CD4-positive, alpha-beta T cell treated with Interleukin-4 for 1 hour (primary cell): Measurements from ENCODE around the gene NOBOX.
"Not testable (repeated sequence)": the region's sequence is repeated elsewhere in the genome, so short reads cannot be mapped to it uniquely, and the experiment has no call there.

Source experiments
- DNase-seq, 2 donors: peaks; one replicate each; pipeline ENCODE4 v3.0.0-alpha.2; 2020 to 2022

Gene NOBOX

DNA sequence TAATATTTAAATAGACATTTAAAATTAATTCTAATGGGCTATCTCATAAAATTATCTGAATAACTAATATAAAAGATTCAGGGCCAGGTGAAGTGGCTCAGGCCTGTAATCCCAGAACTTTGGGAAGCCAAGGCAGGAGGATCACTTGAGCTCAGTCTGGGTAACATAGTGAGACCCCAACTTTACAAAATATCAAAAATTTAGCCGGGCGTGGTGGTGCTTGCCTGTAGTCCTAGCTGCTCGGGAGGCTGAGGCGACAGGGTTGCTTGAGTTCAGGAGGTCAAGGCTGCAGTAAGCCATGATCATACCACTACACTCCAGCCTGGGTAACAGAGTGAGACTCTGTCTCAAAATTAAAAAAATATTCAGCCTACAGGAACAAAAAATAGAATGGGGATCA, 12.5 kb downstream of the NOBOX start:
- DNase-seq, result no peak

DNA sequence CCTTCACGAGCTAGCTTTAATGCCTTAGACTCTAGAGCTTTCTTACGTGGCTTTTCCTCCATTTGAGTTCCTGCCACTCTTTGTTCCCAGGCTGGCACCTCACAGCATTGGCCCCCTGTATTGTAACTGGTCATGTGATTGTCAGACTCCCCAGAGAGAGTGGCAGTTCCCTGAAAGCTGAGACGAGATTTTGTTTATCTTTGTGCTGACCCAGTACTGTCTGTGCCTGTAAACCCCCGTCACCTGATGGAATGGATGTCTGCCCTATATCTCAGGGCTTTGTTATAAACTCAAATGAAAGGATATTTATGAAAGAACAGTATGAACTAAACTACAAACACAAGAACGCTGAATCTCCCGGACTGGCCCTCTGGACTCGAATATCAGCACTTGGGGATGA, 13.0 kb downstream of the NOBOX start:
- no peak for DNase-seq

DNA sequence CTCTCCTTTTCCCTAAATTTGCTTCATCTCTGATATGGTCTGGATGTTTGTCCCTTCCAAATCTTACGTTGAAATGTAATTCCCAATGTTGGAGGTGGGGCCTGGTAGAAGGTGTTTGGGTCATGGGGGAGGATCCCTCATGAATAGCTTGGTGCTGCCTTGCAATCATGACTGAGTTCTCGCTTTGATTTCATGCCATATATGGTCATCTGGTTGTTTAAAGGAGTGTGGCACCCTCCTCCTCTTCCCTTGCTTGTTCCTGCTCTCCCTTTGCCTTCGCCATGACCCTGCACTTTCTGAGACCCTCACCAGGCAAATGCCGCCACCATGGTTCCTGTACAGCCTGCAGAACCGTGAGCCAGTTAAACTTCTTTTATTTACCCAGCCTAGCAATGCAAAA, 14.5 kb downstream of the NOBOX start:
- DNase-seq, result no peak

DNA sequence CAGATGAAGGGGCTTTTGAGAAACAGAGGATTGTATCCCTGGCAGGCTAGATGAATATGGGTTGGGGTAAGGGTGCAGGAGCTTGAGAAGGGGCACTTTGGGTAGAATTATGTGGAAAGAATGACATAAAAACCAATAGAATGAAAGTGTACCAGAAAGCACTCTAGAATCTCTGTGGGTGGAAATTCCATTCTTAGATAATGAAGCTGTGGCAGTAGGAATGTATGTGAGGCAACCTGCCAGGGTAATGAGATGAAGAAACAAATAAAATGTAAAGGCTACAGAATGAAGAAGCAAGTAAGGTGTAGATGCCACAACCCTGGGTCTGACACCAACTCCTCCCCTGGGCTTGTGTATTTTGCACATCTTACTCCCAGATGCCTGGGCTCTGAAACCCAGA, 16.8 kb downstream of the NOBOX start:
- DNase-seq, result no peak

DNA sequence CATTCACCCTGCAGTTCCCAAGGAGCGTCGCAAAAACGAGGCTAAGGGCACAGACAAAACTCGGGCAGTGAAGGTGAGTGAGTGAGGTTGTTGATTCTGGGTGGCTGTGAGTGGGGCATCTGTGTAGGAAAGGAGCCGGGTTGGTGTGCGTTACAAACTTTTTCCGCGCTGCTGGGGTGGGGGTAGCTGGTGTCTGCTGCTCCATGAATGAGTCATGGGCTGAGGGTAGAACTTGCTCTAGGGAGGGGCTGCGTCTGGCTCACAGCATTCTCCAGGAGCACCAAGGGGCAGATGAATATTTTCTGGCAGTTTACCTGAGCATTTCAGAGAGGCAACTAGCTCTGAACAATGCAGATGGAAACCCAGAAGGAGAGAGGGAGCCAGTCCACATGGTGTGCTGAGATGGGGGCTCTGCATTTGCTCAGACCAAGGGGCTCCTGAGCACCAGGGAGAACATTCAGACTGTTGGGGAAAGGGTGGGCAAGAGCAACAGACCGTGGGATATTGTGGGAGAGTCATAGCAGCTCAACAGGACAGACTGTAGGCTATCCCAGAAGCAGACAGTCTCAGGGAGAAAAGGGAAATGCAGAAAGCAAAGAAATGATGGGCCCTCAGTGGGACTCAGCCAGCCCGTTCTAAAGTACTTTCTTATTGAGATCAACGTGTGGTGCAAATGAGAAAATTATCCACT, 18.8 kb downstream of the NOBOX start:
- DNase-seq, result no peak

DNA sequence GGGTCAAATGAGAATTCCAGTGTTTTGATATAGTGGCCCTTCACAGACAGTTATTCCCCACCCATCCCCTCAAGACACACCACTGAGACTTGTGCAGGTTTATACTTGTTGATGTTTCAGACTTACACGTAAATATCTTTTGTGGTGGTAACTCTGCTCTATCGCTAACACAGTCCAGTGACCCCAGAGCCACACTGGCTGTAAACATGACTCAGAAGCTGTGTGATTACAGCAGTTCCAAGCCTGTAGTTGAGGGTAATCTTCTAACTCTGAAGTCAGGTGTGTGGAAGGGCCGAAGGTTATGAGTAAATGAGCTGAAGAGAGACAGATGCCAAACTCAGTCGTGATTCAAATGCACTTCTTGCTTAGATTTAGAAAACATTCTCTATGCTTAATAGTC, 19.4 kb downstream of the NOBOX start:
- DNase-seq, result no peak

DNA sequence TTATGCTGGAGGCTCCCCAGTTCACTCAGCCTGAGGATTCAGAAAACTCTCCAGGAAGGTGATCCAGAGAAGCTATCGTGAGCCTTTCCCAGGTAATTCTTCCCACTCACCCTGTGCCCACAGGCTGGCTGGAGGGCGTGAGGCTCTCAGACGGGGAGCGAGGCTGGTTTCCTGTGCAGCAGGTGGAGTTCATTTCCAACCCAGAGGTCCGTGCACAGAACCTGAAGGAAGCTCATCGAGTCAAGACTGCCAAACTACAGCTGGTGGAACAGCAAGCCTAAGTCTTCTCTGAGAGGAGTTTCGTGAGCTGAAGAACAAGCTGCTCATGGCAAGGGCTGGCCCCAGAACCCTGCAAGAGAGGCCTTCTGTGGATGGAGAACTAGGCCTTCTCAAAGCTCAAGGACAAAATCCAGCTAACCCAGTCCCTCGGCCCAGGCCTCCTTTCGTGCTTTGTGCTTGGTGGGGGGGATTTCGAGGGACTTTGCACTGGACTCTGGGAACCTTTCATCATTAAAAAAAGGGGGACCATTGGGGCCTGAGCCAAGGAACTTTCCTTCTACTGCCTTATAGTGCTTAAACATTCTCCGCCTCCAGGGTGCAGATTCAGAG, 23.6 kb downstream of the NOBOX start:
- no peak for DNase-seq

DNA sequence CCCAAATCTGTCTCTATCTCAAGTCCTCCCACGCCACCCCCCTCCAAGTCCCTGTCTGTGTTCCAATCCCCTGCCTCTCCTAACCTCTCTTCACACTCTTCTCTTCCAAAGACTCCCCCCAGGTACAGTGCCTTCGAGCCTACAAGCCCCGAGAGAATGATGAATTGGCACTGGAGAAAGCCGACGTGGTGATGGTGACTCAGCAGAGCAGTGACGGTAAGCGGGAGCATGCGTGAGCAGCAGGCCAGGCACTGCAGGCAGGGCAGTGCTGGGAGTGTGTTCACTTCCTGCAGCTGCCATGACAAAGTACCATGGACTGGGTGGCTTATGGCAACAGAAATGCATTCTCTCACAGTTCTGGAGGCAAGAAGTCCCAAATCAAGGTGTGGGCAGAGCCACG, 24.8 kb downstream of the NOBOX start:
- DNase-seq, result no peak

DNA sequence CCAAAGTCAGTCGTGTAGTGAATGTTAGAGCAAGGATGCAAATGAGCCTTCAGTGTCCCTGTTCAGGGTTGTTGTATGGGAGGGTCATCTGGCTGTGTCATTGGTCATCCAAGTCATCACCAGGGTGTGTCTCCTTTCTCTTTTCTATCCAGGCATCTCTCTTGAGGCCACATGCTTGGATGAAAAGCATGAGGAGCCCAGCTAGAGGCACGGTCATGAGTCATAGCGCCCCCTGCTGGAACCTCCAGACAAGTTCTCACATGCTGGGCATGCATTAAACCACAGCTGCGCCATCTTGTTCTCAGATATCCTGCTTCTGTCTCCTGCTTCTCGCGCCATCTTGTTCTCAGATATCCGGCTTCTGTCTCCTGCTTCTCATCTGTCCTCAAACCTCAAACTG, 34.3 kb downstream of the NOBOX start:
- not testable (repeated sequence) for DNase-seq

DNA sequence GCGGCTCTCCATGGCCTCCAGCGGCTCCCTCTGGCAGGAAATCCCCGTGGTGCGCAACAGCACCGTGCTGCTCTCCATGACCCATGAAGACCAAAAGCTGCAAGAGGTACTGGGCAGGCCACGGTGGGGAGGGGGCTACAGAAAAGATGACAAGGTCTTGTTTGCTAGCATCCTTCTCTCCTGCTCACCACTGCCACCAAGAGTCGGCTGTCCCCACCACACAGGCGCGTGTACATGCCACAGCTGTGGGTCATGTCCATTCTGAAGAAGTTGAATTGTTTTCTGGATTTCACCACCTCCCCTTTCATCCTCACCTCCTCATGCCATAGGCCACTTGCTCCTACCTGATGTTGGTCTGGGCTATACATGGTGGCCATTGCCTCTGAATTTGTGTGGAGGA, 36.2 kb downstream of the NOBOX start:
- not testable (repeated sequence) for DNase-seq

DNA sequence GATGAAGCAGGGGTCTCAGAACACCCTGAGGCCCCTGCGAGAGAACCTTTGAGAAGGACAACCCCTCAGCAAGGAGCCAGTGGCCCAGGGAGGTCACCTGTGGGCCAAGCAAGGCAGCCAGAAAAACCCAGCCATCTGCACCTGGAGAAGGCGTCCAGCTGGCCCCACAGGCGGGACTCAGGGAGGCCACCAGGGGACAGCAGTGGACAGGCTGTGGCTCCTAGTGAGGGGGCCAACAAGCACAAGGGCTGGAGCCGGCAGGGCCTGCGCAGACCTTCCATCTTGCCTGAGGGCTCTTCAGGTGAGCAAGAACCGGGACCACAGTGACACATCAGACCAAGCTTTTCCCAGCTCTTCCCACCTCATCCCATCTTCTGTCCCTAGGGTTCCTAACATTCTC, 38.0 kb downstream of the NOBOX start:
- not testable (repeated sequence) for DNase-seq

DNA sequence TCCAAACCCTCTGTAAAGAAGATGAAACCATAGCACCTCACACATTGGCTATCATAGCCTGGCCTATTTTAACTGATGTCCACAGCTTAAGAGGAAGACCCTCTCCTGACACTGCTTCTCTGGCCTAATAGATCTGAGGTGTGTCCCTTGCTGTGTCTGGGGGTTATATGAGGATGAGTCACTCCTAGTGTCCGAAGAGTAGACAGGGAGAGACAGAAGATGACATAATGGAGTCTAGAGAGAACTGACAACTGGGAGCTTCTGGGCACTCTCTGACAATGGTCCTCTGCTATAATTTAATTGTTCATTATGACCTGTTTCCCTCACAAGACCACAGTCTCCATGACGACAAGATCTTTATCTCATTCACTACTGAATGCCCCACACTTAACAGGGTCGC, 41.4 kb downstream of the NOBOX start:
- DNase-seq, result not testable (repeated sequence)

DNA sequence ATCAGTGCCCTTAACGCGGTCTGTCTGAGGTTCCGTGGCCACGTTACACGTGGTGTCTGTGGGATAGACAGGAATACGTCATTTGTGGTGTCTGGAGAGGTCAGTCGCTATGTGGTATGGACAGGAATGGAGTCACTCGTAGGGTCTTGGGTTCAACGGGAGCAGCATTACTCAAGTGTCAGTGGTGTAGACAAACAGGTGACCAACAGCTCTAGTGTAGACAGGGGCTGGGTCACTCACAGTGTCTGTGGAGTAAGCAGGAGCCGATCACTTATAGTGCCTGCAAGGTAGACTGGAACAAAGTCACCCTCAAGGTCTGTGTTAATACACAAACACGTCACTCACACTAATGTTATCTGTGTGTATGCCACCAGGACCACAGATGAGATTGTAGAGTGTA, 46.6 kb downstream of the NOBOX start:
- DNase-seq, result peak in 1 of 2 donors; percentile 9

DNA sequence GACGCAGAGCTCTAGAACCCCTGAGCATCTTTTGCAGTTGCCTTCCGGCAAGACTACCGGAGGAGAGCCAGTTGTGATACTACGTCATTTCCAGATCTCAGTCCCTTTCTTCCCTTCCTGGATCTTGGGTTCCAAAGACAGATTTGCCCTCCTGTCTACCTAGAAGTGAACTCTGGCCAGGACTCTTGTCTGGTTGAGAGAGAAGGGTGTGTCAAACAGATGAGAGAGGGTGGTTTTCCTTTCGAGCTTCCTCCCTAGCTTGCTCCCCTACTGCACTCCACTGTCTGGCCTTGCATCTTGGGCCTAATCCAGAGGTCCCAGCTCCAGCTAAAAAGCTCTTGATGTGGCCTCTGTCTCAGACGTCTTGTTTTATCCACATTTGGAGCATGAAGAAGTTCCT, 47.3 kb downstream of the NOBOX start:
- not testable (repeated sequence) for DNase-seq

DNA sequence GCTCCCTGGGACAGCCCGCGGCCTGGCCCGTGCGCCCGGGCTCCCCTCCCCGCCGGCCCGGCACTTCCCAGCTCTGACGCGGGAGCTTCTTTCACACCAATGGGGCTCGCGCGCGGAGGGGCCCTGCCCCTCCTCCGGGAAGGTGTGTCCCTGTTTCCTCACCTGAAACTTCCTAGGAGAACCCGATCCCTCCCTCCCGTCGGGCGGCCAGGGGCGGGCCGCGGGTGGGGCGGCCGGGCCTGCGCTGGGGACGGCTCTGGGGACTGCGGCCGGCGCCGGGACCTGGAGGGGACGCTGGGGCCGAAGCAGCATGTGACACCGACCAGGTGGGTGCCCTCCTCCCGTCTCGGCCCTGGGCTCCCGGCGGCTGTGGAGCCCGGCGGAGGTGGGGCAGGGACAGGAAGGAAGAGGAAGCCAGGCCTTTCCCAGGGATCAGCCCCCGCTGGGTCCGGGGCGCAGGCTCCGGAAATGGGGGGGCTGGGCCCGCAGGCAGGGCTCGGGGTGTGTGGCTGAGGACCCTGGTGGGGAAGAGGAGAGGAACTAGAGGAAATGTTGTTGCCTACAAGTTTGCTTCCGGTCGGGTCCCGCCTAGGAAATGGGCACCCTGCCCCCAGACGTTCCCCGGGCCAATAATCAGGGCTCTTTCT, 48.2 kb downstream of the NOBOX start, which contains the start of gene ARHGEF5:
Gene ARHGEF5, plus strand, starts transcription at position 227 of the 647 bp plus-strand sequence. CDS start 7,268 bp downstream, outside the sequence.
- DNase-seq, result not testable (repeated sequence)

DNA sequence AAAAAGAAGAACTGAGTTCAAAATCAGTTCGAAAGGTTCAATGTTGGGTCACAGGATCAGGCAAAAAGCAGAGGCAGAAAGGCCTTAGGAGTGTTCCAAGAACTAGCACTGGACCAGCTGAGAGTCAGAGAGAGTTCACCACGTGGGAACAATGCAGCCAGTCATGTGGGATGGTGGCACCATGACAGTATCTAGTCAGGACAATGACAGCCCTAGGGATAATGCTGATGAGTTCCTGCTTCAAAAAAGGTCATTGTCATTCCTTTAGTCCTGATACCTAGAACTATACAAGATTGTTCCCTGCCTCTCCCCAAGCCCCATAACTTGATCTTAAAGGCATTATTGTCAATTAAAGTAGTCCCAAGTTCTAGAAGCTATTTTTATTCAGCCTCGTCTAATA, 51.8 kb downstream of the NOBOX start:
- not testable (repeated sequence) for DNase-seq

DNA sequence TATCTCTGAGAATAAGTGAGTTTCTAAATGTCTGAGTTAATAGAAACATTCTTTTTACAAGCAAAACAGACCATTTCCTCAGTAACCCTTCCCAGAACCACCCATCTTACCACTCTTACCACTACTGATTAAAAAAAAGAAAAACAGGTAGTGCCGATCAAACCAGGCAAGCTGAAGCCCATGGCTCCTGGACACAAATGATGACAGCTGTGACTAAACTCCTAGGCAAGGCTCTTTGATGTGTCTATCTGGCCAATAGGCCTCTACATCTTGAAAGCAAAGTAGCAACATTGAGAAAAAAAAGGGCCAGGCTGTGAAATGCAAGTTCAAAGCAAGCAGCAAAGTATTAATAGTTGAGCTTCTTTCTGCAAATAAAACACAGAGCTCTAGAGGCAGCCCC, 54.9 kb downstream of the NOBOX start:
- DNase-seq, result not testable (repeated sequence)
